Progenitor cell of endocrine pancreas (in vitro differentiated cells): ENCODE measurements around the gene CHMP2A. TPM values are rescaled to one million over a fixed set of nuclear protein-coding genes. Genes with fewer than 3 reads are reported as not detected.

ENCODE experiments used
- DNase-seq: peaks from one replicate; pipeline ENCODE4 v3.0.0; 2021; ENCODE audit warnings: low spot score; ENCODE audit not compliant: unreplicated experiment
- H3K27ac Mint-ChIP-seq: 2 replicates; pipeline ENCODE4 v1.8.0; 2021; ENCODE audit warnings: mild to moderate bottlenecking, moderate library complexity, mixed read lengths
- H3K27me3 Mint-ChIP-seq: 2 replicates; pipeline ENCODE4 v1.8.0; 2021; ENCODE audit warnings: mixed read lengths
- H3K36me3 Mint-ChIP-seq: 2 replicates; pipeline ENCODE4 v1.8.0; 2022; ENCODE audit warnings: mixed read lengths; ENCODE audit not compliant: insufficient read depth
- H3K4me1 Mint-ChIP-seq: 2 replicates; pipeline ENCODE4 v1.8.0; 2021; ENCODE audit warnings: low read depth, mixed read lengths
- H3K4me3 Mint-ChIP-seq: 2 replicates; pipeline ENCODE4 v1.8.0; 2021; ENCODE audit warnings: low read depth, mild to moderate bottlenecking, moderate library complexity, mixed read lengths
- H3K9me3 Mint-ChIP-seq: 2 replicates; pipeline ENCODE4 v1.8.0; 2021; ENCODE audit warnings: low read depth, mixed read lengths
- total RNA-seq: library from RNA; stranded (reverse); gene quantifications from 2 replicates; pipeline ENCODE4 v1.2.1, GENCODE V29; 2021
- TF ChIP-seq, protein P1 (sequence below): fragments of 200-600 bp; sonication (generic); IDR thresholded peaks from one replicate; pipeline ENCODE4 v1.5.0; 2021; ENCODE audit warnings: antibody characterized with exemption, mild to moderate bottlenecking; ENCODE audit not compliant: unreplicated experiment

The CHMP2A gene
- total RNA-seq, 1 donor from 2014 or later, result 81.5 TPM

DNA sequence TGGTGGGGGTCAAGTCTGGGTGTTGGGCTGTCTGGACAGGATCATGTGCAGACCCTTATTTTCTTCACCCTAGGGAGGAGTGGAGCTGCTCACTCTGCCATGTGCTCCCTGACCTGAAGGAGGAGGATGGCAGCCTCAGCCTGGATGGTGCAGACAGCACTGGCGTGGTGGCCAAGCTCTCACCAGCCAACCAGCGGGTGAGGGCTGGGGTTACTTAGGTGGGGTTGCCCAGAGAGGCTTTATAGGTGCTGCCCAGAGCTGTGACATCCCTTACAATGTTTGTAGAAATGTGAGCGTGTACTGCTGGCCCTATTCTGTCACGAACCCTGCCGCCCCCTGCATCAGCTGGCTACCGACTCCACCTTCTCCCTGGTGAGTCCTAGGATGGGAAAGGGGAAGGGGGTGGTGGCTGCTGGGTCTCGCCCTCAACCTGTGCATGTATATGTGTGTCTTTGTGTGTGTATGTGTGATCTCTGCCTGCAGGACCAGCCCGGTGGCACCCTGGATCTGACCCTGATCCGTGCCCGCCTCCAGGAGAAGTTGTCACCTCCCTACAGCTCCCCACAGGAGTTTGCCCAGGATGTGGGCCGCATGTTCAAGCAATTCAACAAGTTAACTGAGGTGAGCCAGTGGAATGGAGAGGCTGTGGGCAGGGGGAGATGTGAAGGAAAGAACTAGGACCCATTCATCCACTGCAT, 5.1 kb downstream of the CHMP2A start:
- DNase-seq, result no peak
- Mint-ChIP-seq H3K27me3 (no peaks in the 10 kb centered on the region), H3K9me3 (no peaks in the 10 kb centered on the region), H3K4me3 (no peak overlapping the region), H3K27ac (peak overlapping the region; percentile 82), H3K36me3 (peaks cover 26% of the 10 kb centered on the region), H3K4me1 (peaks cover 27% of the 10 kb centered on the region)
- TF ChIP-seq, protein P1, sequence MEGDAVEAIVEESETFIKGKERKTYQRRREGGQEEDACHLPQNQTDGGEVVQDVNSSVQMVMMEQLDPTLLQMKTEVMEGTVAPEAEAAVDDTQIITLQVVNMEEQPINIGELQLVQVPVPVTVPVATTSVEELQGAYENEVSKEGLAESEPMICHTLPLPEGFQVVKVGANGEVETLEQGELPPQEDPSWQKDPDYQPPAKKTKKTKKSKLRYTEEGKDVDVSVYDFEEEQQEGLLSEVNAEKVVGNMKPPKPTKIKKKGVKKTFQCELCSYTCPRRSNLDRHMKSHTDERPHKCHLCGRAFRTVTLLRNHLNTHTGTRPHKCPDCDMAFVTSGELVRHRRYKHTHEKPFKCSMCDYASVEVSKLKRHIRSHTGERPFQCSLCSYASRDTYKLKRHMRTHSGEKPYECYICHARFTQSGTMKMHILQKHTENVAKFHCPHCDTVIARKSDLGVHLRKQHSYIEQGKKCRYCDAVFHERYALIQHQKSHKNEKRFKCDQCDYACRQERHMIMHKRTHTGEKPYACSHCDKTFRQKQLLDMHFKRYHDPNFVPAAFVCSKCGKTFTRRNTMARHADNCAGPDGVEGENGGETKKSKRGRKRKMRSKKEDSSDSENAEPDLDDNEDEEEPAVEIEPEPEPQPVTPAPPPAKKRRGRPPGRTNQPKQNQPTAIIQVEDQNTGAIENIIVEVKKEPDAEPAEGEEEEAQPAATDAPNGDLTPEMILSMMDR, result no peak

DNA sequence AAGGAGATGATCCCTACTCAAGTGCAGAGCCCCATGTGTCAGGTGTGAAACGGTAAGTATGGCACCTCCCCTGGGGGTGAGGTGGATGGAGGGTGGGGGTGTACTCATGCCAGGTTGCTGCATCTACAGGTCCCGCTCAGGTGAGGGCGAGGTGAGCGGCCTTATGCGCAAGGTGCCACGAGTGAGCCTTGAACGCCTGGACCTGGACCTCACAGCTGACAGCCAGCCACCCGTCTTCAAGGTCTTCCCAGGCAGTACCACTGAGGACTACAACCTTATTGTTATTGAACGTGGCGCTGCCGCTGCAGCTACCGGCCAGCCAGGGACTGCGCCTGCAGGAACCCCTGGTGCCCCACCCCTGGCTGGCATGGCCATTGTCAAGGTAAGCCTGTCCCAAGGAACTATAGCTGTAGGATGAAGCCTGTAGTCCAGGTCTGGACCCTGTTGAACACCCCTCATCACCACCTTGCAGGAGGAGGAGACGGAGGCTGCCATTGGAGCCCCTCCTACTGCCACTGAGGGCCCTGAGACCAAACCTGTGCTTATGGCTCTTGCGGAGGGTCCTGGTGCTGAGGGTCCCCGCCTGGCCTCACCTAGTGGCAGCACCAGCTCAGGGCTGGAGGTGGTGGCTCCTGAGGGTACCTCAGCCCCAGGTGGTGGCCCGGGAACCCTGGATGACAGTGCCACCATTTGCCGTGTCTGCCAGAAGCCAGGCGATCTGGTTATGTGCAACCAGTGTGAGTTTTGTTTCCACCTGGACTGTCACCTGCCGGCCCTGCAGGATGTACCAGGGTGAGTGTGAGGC, 5.8 kb downstream of the CHMP2A start:
- TF ChIP-seq, protein P1, result no peak
- Mint-ChIP-seq H3K27me3 (no peaks in the 10 kb centered on the region), H3K4me1 (peaks cover 21% of the 10 kb centered on the region), H3K4me3 (no peak overlapping the region), H3K27ac (no peak overlapping the region), H3K36me3 (peaks cover 26% of the 10 kb centered on the region), H3K9me3 (no peaks in the 10 kb centered on the region)
- no peak for DNase-seq

DNA sequence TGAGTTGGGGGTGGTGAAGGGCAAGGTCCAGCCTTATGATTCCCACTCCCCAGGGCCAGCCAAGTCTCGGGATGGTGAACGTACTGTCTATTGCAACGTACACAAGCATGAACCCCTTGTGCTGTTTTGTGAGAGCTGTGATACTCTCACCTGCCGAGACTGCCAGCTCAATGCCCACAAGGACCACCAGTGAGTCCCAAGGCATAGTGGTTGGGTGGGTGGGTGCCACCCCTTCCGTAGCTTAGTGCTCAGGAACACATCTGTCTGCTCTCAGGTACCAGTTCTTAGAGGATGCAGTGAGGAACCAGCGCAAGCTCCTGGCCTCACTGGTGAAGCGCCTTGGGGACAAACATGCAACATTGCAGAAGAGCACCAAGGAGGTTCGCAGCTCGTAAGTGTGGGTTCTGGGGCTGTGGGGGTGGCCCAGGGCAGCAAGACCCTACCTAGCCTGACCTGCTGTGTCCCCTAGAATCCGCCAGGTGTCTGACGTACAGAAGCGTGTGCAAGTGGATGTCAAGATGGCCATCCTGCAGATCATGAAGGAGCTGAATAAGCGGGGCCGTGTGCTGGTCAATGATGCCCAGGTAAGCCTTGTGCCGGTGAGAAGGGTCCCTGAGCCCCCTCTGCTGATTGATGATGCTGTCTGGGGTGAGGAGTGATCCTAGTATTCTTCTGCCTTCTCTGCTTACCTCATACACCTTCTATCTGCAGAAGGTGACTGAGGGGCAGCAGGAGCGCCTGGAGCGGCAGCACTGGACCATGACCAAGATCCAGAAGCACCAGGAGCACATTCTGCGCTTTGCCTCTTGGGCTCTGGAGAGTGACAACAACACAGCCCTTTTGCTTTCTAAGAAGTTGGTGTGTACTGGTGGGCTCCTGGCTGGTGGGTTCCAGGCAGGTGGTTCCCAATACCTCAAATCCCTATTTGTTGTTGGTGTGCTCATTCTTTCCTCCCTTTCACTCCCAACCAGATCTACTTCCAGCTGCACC, 7.3 kb downstream of the CHMP2A start:
- Mint-ChIP-seq H3K4me3 (no peak overlapping the region), H3K4me1 (peaks cover 21% of the 10 kb centered on the region), H3K36me3 (peaks cover 22% of the 10 kb centered on the region), H3K27ac (peak overlapping the region; percentile 20), H3K27me3 (peaks cover 6% of the 10 kb centered on the region), H3K9me3 (no peaks in the 10 kb centered on the region)
- DNase-seq, result no peak
- TF ChIP-seq, protein P1, result no peak

DNA sequence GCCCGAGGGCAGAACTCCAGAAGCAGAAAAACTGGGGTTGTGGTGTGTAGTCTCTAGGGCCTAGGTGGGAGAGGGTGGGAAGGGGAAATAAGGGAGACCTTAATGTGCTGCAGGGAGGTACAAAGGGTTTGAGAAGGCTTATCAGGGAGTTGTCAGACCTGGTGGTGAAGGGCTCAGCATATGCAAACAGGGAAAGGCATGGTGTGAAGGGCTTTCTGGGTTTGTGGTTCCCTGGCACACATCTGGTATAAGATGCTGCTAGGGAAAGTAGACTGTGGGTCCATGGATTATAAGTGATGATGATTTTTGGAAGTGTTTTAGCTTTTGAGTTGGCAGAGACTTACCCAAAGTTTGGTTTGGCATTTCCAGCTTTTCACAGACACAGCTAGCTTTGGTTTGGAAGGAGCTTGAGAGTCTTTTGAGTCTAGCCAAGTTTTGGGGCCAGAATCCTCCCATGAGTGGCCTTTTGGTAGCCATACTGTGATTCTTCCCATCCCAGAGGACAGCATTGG, 8.8 kb downstream of the CHMP2A start:
- H3K9me3 Mint-ChIP-seq, result no peaks in the 10 kb centered on the region
- no peak for DNase-seq
- H3K27me3 Mint-ChIP-seq, result peaks cover 8% of the 10 kb centered on the region

More for the DNA sequence above, 8.8 kb downstream of the CHMP2A start:
- Mint-ChIP-seq H3K4me1 (peaks cover 21% of the 10 kb centered on the region), H3K36me3 (peaks cover 20% of the 10 kb centered on the region), H3K4me3 (peak overlapping the region; percentile 96), H3K27ac (peak overlapping the region; percentile 97)
- TF ChIP-seq, protein P1, result no peak
